Stimulated activated CD8-positive, alpha-beta memory T cell treated with anti-CD3 and anti-CD28 coated beads, Interleukin-7, amount 100 ng/mL, for 4 hours (primary cell): Measurements from ENCODE around the gene PLB1.
A peak's percentile ranks its signal among the peaks of the same experiment; 100 is the strongest.

Source experiments
- DNase-seq, 2 donors: peaks; one replicate each; pipeline ENCODE4 v3.0.0-alpha.2; 2020; ENCODE audit warnings: low read depth in 2 of 2

Gene PLB1

GRCh38 chr2:28643911-28644334 lies 148.1 kb downstream of the PLB1 start:
- no peak for DNase-seq

DNA sequence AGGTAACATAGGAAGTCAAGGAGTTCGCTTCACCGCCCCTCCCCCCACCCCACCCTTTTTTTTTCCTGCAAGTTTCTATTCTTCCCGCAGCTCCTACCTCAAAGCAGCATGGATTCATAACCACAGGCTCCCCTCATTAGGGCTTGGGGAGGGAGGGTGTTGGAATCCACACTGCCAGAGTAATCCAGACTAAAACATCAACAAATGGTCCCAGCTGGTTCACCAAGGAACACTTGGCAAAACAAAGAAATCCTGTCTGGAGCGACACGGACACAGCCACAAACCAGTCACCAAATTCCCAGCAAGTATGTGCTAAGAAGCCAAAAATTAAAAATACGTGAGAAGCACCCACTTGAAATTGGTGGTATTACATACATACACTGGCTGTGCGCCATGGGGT lies 148.9 kb downstream of the PLB1 start:
- DNase-seq: no peak

DNA sequence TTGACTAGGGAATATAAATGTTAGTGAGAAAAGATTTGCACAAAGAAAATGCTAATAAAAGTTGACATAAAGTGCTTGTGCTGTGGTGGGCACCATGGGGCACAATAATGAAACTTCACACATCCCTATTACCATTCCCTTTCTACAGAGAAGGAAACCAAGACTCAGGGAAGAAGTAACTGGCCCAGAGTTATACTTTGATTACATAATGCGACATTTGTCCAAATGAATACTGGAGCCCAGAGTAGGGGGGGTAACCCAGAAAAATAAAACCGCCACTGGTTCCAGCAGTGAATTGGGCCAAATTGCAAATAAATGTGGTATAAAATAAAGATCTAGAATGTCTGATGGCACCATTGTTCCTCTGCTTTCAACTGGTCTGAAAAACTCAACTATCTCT lies 149.7 kb downstream of the PLB1 start:
- DNase-seq: no peak

GRCh38 chr2:28647682-28648081 lies 151.8 kb downstream of the PLB1 start:
- DNase-seq: no peak

DNA sequence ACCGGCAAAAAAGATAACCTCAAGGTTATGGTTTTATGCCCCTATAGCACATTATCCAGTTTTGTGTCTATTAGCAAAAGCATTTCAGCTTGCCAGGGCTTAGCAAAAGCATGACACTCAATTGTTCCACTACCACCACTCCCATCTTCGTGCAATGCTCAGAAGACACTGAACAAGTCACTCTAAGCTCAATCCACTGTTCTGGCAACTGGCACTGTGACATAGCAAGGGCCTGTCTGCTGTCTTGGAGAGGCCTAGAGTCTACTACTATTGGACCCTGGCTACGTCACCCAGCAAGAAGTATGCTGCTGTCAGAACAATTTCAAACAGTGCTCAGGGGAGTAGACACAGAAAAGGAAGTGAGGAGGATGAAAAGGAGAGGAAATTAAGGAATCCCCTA lies 152.3 kb downstream of the PLB1 start:
- DNase-seq: no peak

GRCh38 chr2:28648671-28649395 lies 153.0 kb downstream of the PLB1 start:
- no peak for DNase-seq

GRCh38 chr2:28649481-28650265 lies 153.8 kb downstream of the PLB1 start:
- DNase-seq: peak in 1 of 2 donors; percentile 14

GRCh38 chr2:28650266-28650584 lies 154.4 kb downstream of the PLB1 start:
- DNase-seq: no peak

DNA sequence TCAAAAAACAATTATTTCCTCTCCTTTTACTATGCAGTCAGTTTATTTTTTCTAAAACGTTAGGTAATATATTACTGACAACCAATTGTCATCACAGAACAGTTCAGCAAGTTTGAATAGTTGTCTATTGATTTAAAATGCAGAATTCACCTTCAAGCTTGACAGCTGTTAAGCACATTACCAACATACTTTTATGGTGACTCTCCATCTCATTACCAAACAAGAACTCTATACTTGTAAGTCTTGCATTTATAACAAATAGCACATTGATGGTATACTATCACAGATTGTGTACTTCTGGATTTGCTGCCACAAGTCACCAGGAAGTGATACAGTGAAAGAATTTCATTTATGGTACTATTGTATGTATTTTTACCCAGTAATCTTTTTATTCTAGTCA lies 156.4 kb downstream of the PLB1 start:
- no peak for DNase-seq

DNA sequence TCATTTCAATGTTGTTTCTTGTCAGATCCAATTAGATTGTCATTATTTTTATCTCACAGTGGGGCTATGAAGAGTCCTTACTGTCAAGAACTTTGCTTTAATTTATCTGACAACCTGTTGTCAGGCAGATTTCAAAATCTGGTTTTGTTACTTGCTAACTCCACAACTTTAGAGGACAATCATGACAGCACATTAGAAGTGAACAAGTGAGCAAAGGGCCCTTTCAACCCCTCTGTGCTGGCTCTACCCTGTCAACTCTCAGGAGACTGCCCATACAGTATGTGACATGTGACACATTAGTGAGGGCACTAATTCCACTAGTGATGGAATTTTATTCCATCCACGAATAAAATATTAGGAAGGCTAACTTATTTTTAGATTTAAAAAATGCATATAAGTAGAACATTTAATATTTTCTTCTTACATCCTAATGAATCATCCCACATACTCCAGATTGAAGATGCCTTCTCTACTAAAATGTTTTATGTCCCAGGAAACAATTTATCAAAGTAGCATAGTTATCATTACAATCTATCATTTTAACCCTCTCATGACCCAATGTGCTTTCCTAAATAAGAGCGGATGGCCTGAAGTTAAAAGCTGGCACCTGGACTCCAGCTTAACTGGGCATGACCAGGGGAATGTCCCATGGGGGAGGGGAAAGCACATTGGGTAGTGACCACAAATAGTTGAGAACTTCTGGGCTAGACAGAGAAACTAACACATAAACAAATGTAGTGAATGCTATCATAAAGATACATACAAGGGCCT lies 158.2 kb downstream of the PLB1 start:
- no peak for DNase-seq

- DNase-seq: no peak
These were observed 158.9 kb downstream of the PLB1 start for GRCh38 chr2:28654663-28655320.

DNA sequence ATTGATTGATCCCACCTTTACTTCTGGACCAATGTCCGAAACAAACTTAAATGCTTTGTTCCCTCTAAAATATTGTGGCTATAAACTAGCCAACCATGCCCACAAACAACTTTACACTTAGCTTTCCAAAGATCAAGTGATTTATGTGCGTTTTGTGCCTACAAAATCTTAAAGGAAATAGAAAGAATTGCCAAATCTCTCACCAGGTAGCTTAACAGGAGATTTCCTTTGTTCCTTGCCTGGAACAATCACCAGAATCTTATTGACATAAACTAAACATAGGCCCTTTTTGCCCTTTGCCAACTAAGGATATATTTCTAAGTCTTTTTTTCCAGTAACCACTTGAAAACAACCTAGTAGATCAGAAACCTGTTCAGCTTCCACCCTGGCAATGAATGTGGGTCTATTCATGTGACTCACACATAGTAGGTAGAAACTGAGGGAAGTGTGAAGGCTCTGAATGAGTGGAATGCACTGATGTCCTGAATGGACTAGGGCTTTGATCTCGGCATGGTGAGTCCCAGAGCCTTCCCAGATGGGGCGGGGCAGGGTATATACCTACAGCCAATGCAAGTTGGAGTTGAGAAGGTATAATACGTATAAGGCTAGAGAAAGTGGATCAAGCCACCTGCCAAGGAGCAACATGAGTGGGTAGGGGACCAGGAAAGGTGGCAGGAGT lies 161.2 kb downstream of the PLB1 start:
- no peak for DNase-seq

DNA sequence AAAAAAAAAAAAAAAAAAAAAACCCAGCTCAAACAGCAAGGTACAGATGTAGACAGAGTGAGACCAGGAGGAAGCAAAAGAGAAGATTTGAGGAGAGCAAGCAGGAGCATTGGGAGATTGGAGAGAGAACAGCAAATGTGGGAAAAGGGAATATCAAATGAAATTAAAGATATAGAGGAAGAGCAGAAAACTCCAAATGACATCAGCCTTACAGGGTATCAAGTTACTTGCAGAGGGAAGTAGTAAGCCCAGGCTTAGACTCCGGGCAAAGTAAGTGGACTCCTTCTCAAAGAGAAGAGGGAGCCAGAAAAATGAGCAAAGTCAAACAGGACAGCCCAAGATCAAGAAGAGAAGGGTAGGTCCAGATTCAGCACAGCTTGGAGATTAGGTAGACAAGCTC lies 162.5 kb downstream of the PLB1 start:
- no peak for DNase-seq

DNA sequence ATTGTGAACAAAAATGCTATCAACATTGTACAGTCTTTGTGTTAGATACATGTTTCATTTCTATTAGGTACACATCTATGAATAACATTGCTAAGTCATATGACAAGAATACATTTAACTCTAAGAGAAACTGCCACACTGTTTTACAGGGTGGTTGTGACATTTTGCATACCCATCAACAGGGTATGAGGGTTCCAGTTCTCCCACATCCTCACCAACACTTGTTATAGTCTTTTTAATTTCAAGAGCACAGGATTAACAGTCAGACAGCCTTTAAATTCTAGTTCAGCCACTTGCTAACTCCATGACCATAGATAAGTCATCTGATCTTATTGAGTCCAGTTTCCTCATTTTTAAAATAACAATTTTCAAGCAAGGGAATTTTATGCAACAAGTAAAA lies 163.3 kb downstream of the PLB1 start:
- DNase-seq: no peak

- DNase-seq: no peak
These were observed 165.7 kb downstream of the PLB1 start for GRCh38 chr2:28661589-28662001.

DNA sequence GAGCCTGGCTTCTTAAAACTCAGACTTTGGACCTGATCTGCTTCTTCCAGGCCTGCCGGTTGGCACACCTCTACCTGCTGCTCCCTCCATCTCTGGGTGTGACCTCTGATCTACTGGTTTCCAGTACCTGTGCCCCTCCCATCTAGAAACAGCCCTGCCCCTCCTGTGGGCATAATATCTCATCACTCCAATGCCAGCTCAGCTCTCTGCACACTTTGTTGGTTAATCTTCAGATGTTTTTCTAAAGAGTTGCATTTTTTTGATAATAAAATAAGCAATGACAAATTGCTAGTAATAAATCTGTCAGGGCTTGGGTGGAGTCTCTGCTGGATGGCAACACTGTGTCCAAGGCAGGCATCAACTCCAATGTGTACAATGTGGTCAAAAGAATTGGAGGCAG lies 166.2 kb downstream of the PLB1 start:
- no peak for DNase-seq

DNA sequence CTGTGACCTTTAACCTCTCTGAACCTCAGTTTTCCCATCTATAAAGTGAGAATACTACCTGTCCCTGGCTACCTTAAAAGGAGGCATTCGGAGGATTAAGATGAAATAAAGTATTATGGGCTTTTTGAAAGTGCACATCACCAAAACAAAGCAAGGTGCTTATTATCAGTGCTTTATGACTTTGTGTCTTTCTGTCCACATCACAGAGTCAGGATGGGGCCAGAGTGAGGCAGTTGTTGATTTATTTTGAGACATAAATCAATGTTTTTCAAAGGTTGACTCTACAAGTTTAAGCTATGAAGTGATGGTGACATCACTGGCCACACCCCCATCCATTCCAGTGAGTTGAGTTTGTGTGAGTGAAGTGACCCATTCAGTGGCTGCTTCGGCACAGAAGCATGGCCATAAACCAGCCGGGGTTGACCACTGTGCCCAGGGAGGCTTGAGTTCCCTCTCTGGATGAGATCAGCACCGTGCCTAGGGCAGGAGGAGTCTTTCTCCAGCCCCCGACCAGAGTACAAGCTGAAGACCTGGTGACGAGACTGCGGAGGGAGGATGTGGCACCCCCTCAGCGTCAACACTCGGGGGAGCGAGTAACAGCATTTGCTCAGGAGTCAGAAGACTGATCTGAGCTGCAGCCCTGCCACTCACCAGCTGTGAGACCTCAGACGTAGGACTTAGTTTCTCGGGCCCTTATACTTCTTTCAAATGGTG lies 166.8 kb downstream of the PLB1 start:
- no peak for DNase-seq

GRCh38 chr2:28663359-28663758 lies 167.5 kb downstream of the PLB1 start:
- DNase-seq: no peak

DNA sequence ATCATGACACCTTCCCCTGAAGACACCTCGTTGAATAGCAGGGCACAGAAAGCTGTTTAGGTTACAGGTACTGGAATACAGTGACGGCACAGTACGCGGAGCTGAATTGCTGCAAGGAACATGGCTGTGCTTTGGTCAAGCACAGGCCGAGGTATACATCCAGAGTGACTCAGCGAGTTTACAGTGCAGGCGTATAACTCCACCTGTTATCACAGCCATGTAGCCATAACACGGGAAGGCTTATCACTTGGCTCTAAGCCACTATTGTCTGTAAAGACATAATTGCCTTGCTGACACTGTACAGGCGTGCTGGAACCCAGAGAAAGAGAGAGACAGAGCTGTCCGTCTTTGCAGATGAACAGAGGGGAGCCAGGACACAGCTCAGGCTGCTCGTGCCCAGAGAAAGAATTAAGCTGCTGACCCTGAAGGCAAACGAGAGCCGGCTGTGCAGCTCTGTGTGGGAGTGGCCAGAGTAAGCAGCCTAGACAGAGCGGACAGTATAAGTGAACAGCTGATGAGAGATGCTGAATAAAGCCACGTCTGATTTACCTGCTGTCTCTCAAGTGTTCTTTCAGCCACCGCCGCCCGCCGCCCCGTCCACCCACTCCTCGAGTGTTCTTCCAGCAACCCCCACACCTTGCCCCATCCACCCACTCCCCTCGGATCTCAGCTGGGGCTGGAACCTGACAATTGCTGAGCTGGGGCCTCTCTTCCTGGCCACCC lies 168.4 kb downstream of the PLB1 start:
- DNase-seq: no peak

DNA sequence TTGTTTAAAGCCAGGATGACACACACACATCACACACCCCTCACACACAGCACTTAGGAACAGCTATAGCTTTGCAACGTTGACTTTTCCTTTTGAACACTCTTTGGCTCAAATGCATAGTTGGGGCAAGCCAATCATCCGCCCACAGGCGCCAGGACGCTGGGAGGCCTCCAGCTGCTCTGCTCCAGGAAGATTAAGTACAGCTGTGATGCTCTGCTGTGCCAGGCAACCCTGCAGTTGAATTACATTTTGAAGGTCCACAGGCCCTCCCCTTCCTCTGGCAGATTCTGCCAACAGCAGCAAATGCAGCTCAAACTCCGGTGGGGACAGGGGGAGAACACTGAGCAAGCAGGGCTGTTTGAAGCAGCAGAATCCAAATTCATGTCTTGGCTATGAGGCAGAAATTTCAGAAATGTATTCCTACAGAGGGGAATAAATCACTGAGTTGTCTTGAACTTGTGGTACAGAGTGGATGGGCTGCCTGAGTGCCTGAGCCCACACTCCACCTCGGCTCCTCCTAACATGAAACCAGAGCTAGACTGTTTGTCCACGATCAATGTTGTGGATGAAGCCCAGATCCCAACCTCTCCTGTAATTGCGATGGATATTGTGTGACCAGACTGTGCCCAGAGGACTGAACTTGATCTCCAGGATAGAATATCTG lies 169.3 kb downstream of the PLB1 start:
- no peak for DNase-seq
